GM19463 (cell line): Measurements from ENCODE around the gene ADAMTSL3.

Source experiments
- ATAC-seq: cut with Tn5 transposase; IDR thresholded peaks from one replicate; pipeline ENCODE4 v1.9.1; 2021; ENCODE audit warnings: mild to moderate bottlenecking, moderate library complexity; ENCODE audit not compliant: unreplicated experiment

ADAMTSL3 gene

GRCh38 chr15:83653639-83654378 is at the start of gene ADAMTSL3:
Gene ADAMTSL3 (plus strand): TSS chr15:83654123. CDS start chr15:83655762, 1,639 bp downstream.
- ATAC-seq, result no peak

- no peak for ATAC-seq
Observed at GRCh38 chr15:83604549-83604948, 49.4 kb upstream of the ADAMTSL3 start.

- ATAC-seq, result no peak
Observed at GRCh38 chr15:83605111-83605945, 48.6 kb upstream of the ADAMTSL3 start.

- no peak for ATAC-seq
Observed at GRCh38 chr15:83610132-83610531, 43.8 kb upstream of the ADAMTSL3 start.

GRCh38 chr15:83610901-83611685 is 42.8 kb upstream of the ADAMTSL3 start:
- ATAC-seq, result no peak

GRCh38 chr15:83612226-83612625 is 41.7 kb upstream of the ADAMTSL3 start:
- no peak for ATAC-seq

GRCh38 chr15:83612898-83613635 is 40.9 kb upstream of the ADAMTSL3 start:
- no peak for ATAC-seq

- ATAC-seq, result no peak
Observed at GRCh38 chr15:83613714-83614113, 40.2 kb upstream of the ADAMTSL3 start.

GRCh38 chr15:83616840-83617239 is 37.1 kb upstream of the ADAMTSL3 start:
- ATAC-seq, result no peak

- no peak for ATAC-seq
Observed at GRCh38 chr15:83626171-83626802, 27.6 kb upstream of the ADAMTSL3 start.

GRCh38 chr15:83631534-83631933 is 22.4 kb upstream of the ADAMTSL3 start:
- no peak for ATAC-seq

- no peak for ATAC-seq
Observed at GRCh38 chr15:83643201-83643600, 10.7 kb upstream of the ADAMTSL3 start.

GRCh38 chr15:83644439-83644838 is 9.5 kb upstream of the ADAMTSL3 start:
- no peak for ATAC-seq

- ATAC-seq, result no peak
Observed at GRCh38 chr15:83650831-83651230, 3.1 kb upstream of the ADAMTSL3 start.

- no peak for ATAC-seq
Observed at GRCh38 chr15:83651541-83651940, 2.4 kb upstream of the ADAMTSL3 start.

- no peak for ATAC-seq
Observed at GRCh38 chr15:83652626-83653204, 1.2 kb upstream of the ADAMTSL3 start.

- ATAC-seq, result no peak
Observed at GRCh38 chr15:83653288-83653638, 660 bp upstream of the ADAMTSL3 start.

- ATAC-seq, result no peak
Observed at GRCh38 chr15:83654379-83655236, 685 bp downstream of the ADAMTSL3 start.

- no peak for ATAC-seq
Observed at GRCh38 chr15:83655237-83655616, 1.3 kb downstream of the ADAMTSL3 start.
